Transverse colon (tissue), 4 donors: ENCODE data around the gene PELO.

ENCODE experiments used
- EP300 ChIP-seq: sonication (generic); formaldehyde crosslinking; IDR thresholded peaks from one replicate; pipeline ENCODE4 v1.6.1; 2017; ENCODE audit warnings: antibody characterized with exemption, low read depth
- POLR2A ChIP-seq: fragments of 450-650 bp; IDR thresholded peaks from one replicate; pipeline ENCODE4 v1.6.1; 2016; ENCODE audit warnings: antibody characterized with exemption, mild to moderate bottlenecking, moderate library complexity
- POLR2AphosphoS5 ChIP-seq, 3 donors: sonication (generic); formaldehyde crosslinking; IDR thresholded peaks; one replicate each; pipeline ENCODE4 v1.6.1; 2016; ENCODE audit warnings: antibody characterized with exemption in 3 of 3
- TF ChIP-seq, protein P1 (sequence below), 5 experiments: fragments of 200-600 bp in 3 of 5; fragments of 450-650 bp in 2 of 5; sonication (generic) in 3 of 5; IDR thresholded peaks; 1 replicate in 2 of 5; 2 replicates in 3 of 5; pipeline ENCODE4 v1.5.1; 2016 to 2017; ENCODE audit warnings: antibody characterized with exemption in 5 of 5, inconsistent platforms in 3 of 5, mild to moderate bottlenecking in 2 of 5, moderate library complexity in 1 of 5

DNA sequence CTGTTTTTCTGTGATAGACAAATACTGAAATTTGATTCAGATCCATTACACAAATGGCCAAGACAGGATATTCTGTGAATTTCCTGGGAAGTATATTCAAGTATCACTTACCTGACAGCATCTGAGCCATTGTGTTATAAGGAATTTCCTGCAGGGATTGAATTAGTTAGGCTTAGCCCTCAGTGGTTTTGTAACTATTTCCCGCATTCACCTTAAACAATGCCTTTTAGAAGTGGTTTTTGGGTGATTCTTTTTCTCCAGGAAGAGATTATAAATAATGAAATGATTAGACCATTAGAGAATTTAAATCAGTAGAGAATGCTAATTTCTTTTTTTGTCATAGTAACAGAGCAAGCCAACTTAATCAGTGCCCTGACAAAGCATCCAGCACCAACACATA is 30.6 kb downstream of the PELO start:
- TF ChIP-seq, protein P1, sequence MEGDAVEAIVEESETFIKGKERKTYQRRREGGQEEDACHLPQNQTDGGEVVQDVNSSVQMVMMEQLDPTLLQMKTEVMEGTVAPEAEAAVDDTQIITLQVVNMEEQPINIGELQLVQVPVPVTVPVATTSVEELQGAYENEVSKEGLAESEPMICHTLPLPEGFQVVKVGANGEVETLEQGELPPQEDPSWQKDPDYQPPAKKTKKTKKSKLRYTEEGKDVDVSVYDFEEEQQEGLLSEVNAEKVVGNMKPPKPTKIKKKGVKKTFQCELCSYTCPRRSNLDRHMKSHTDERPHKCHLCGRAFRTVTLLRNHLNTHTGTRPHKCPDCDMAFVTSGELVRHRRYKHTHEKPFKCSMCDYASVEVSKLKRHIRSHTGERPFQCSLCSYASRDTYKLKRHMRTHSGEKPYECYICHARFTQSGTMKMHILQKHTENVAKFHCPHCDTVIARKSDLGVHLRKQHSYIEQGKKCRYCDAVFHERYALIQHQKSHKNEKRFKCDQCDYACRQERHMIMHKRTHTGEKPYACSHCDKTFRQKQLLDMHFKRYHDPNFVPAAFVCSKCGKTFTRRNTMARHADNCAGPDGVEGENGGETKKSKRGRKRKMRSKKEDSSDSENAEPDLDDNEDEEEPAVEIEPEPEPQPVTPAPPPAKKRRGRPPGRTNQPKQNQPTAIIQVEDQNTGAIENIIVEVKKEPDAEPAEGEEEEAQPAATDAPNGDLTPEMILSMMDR (IDR thresholded peaks at IDR 0.05), result no peak
- no peak for TF ChIP-seq POLR2A
- no peak for TF ChIP-seq POLR2AphosphoS5 (IDR thresholded peaks at IDR 0.05)
- no peak for TF ChIP-seq EP300
